GM12878 (cell line): Measurements from ENCODE around the gene CCDC54. TPM values are rescaled to one million over a fixed set of nuclear protein-coding genes. Genes with fewer than 3 reads are reported as not detected.

Source experiments
- ATAC-seq: fragments of 200-7000 bp; cut with Tn5 transposase; 3 replicates; pipeline ENCODE4 v1.9.1; 2020; ENCODE audit warnings: mild to moderate bottlenecking, moderate library complexity
- BruUV-seq: library from RNA; stranded (reverse); fragments of 400-500 nt; replicated peaks from 2 replicates; lab custom pipeline; 2021; lab: Mats Ljungman, UMichigan
- CTCF ChIA-PET: fragments of 300-600 bp; sonication (Branson Sonifier 250); formaldehyde crosslinking; extraction: SDS; loops from one replicate; lab custom pipeline; 2021; ENCODE audit warnings: inconsistent platforms; lab: Yijun Ruan, JAX
- POLR2A ChIA-PET: fragments of 350-600 bp; formaldehyde crosslinking; extraction: SDS; loops from one replicate; lab custom pipeline; 2021; ENCODE audit warnings: inconsistent platforms; lab: Charles Lee
- RAD21 ChIA-PET: fragments of 300-600 bp; sonication (Branson Sonifier 250); formaldehyde crosslinking; loops from one replicate; lab custom pipeline; 2023; ENCODE audit warnings: antibody characterized with exemption; ENCODE audit not compliant: unreplicated experiment; lab: Charles Lee
- SMC1A ChIA-PET: fragments of 300-600 bp; sonication (Branson Sonifier 250); formaldehyde crosslinking; loops from one replicate; lab custom pipeline; 2023; ENCODE audit not compliant: unreplicated experiment, uncharacterized antibody; lab: Charles Lee
- DNase-seq: peaks from one replicate; pipeline ENCODE4 v3.0.0-alpha.2; 2011; ENCODE audit warnings: low read depth, low spot score
- FAIRE-seq: peaks from 3 replicates; lab custom pipeline; 2011; peaks lifted over from hg19 to GRCh38; lab: Jason Lieb, UNC
- H2AFZ ChIP-seq: 2 replicates; pipeline ENCODE4 v1.6.0; 2011; ENCODE audit warnings: low read depth, low read length, control low read depth; ENCODE audit not compliant: control insufficient read depth
- H3K27ac ChIP-seq: 2 replicates; pipeline ENCODE4 v1.5.1; 2011; ENCODE audit warnings: control low read depth; ENCODE audit not compliant: control insufficient read depth, insufficient read depth
- H3K27me3 ChIP-seq, 2 experiments: replicated peaks in 1 of 2; 2 replicates each; pipeline versions ENCODE4 v1.6.0 to v1.6.1; 2011; ENCODE audit warnings: low read length in 1 of 2; ENCODE audit not compliant: control insufficient read depth in 2 of 2, insufficient read depth in 2 of 2
- H3K36me3 ChIP-seq, 2 experiments: 2 replicates each; pipeline ENCODE4 v1.5.1; 2011; ENCODE audit warnings: low read length in 1 of 2; ENCODE audit not compliant: control insufficient read depth in 2 of 2, insufficient read depth in 2 of 2
- H3K4me1 ChIP-seq: 2 replicates; pipeline ENCODE4 v1.6.1; 2011; ENCODE audit warnings: mild to moderate bottlenecking, low read length, moderate library complexity, mixed read lengths; ENCODE audit not compliant: control insufficient read depth, insufficient read depth
- H3K4me2 ChIP-seq: 2 replicates; pipeline ENCODE4 v1.6.0; 2011; ENCODE audit warnings: control low read depth; ENCODE audit not compliant: control insufficient read depth, insufficient read depth
- H3K4me3 ChIP-seq: fragments of 200-600 bp; sonication (generic); 2 replicates; pipeline ENCODE4 v1.5.1; 2016
- H3K79me2 ChIP-seq: 2 replicates; pipeline ENCODE4 v1.6.0; 2011; ENCODE audit warnings: low read length; ENCODE audit not compliant: control insufficient read depth, insufficient read depth
- H3K9ac ChIP-seq: 2 replicates; pipeline ENCODE4 v1.8.0; 2011; ENCODE audit warnings: low read length, control low read depth, mixed read lengths; ENCODE audit not compliant: control insufficient read depth, insufficient read depth
- H3K9me3 ChIP-seq: replicated peaks from 3 replicates; pipeline ENCODE4 v1.5.1; 2011; ENCODE audit warnings: mild to moderate bottlenecking, low read length; ENCODE audit not compliant: control insufficient read depth, insufficient read depth
- H4K20me1 ChIP-seq: 2 replicates; pipeline ENCODE4 v1.6.0; 2011; ENCODE audit not compliant: control insufficient read depth, insufficient read depth
- ELK1 ChIP-seq: IDR thresholded peaks from 2 replicates; pipeline ENCODE4 v1.6.1; 2012; ENCODE audit warnings: low read depth, low read length, improper control_type of control experiment
- ESRRA ChIP-seq: IDR thresholded peaks from 2 replicates; pipeline ENCODE4 v1.6.1; 2012; ENCODE audit warnings: mild to moderate bottlenecking, low read length, improper control_type of control experiment
- EZH2 ChIP-seq: IDR thresholded peaks from 2 replicates; pipeline ENCODE4 v1.6.1; 2012; ENCODE audit warnings: low read depth, mild to moderate bottlenecking, control low read depth, inconsistent platforms, low read length, borderline replicate concordance; ENCODE audit not compliant: control insufficient read depth
- FOXM1 ChIP-seq: IDR thresholded peaks from 2 replicates; pipeline ENCODE4 v1.6.1; 2012; ENCODE audit warnings: low read depth, mild to moderate bottlenecking, inconsistent platforms, low read length, moderate library complexity
- MEF2A ChIP-seq: IDR thresholded peaks from 2 replicates; pipeline ENCODE4 v1.6.1; 2011; ENCODE audit warnings: low read depth, mild to moderate bottlenecking, low read length, moderate library complexity; ENCODE audit not compliant: insufficient read depth
- NFYA ChIP-seq: IDR thresholded peaks from 2 replicates; pipeline ENCODE4 v1.6.1; 2011; ENCODE audit warnings: low read depth, mild to moderate bottlenecking, low read length, improper control_type of control experiment, borderline replicate concordance
- PML ChIP-seq: IDR thresholded peaks from 2 replicates; pipeline ENCODE4 v1.6.1; 2012; ENCODE audit warnings: low read length, inconsistent platforms
- POLR2AphosphoS5 ChIP-seq: IDR thresholded peaks from 2 replicates; pipeline ENCODE4 v1.6.1; 2011; ENCODE audit warnings: mild to moderate bottlenecking, low read length, inconsistent platforms
- RUNX3 ChIP-seq: IDR thresholded peaks from 2 replicates; pipeline ENCODE4 v1.6.1; 2012; ENCODE audit warnings: low read length, inconsistent platforms
- YY1 ChIP-seq: IDR thresholded peaks from 2 replicates; pipeline ENCODE4 v1.6.1; 2011; ENCODE audit warnings: low read depth, mild to moderate bottlenecking, low read length
- WGBS: methylation state at CpG from one replicate; pipeline ENCODE4 v1.1.6; 2016; ENCODE audit warnings: low lambda C conversion rate; ENCODE audit not compliant: insufficient replicate concordance, insufficient coverage; ENCODE audit errors: missing lambda C conversion rate; 5-methylcytosine and 5-hydroxymethylcytosine counted together
- in situ Hi-C: fragments of 300-500 bp; cut with MboI; formaldehyde crosslinking; loops from 9 replicates; pipeline ENCODE4 v1.14.3; 2018; ENCODE audit warnings: mixed read lengths
- intact Hi-C: fragments of 100-400 bp; cut with micrococcal nuclease; formaldehyde crosslinking; loops from one replicate; pipeline ENCODE4 v1.14.2; 2022; ENCODE audit not compliant: unreplicated experiment
- polyA plus RNA-seq, 11 experiments: library from polyadenylated mRNA; depleted of rRNA in 4 of 11; unstranded in 6 of 11; stranded (reverse) in 5 of 11; fragments of >200 nt; fragmentation: Nextera tagmentation in 4 of 11; fragmentation: Illumina TruSeq in 1 of 11; extraction: Ambion mirVana in 4 of 11; extraction: Trizol in 1 of 11; gene quantifications; 1 replicate in 1 of 11; 2 replicates in 10 of 11; pipeline versions ENCODE4 v1.2.1 to v1.2.3, GENCODE V29; 2011 to 2016; ENCODE audit warnings: inconsistent platforms in 2 of 11, missing spikeins in 2 of 11, low read depth in 1 of 11
- total RNA-seq, 4 experiments: library from RNA; depleted of rRNA in 3 of 4; stranded (reverse); fragments of >200 nt in 3 of 4; fragmentation: Illumina TruSeq in 1 of 4; extraction: Trizol in 1 of 4; gene quantifications; 2 replicates each; pipeline versions ENCODE4 v1.2.1 to v1.2.3, GENCODE V29; 2013 to 2021
- TF ChIP-seq, protein P1 (sequence below): fragments of 450-650 bp; IDR thresholded peaks from 2 replicates; pipeline ENCODE4 v1.6.1; 2016; ENCODE audit warnings: mild to moderate bottlenecking

CCDC54 gene
- total and polyA plus RNA-seq, 10 of the 15 experiments (the other 5 are each of a cell fraction or from before 2014, with no cell fraction given) = not detected

DNA sequence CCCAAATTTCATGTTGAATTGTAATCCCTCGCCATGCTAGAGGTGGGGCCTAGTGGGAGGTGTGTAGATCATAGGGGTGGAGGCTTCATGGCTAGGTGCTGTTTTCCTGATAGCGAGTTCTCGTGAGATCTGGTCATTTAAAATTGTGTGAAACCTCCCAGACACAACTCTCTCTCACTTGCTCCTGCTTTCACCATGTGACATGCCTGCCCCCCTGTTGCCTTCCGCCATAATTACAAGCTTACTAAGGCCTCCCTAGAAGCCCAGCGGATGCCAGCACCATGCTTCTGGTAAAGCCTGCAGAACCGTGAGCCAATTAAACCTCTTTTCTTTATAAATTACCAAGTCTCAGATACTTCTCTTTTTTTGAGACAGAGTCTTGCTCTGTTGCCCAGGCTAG, 36.0 kb downstream of the CCDC54 start:
- no peak overlapping the region for H3K4me2 ChIP-seq
- H4K20me1 ChIP-seq = no peaks in the 10 kb centered on the region
- ChIA-PET CTCF (interaction anchor here (1.7 to 1.9 kb wide), 2 partner anchors 8 to 15 kb away, joined by 7 to 9 read pairs; no protein-coding TSS in a partner anchor), SMC1A (interaction anchor here (1.6 kb wide), 1 partner anchor 129 kb away, joined by 3 read pairs; no protein-coding TSS in a partner anchor), RAD21 (no interaction called here)
- H3K36me3 ChIP-seq = no peaks in the 10 kb centered on the region
- no peak overlapping the region for H3K4me3 ChIP-seq
- no peak overlapping the region for H3K9ac ChIP-seq
- no peaks in the 10 kb centered on the region for H3K79me2 ChIP-seq
- no TSS peak for BruUV-seq
- H3K27ac ChIP-seq = no peak overlapping the region
- no peak for TF ChIP-seq PML
- no peak for TF ChIP-seq RUNX3
- TF ChIP-seq ELK1 = no peak
- no peak for TF ChIP-seq MEF2A
- TF ChIP-seq POLR2AphosphoS5 = no peak
- TF ChIP-seq, protein P1, sequence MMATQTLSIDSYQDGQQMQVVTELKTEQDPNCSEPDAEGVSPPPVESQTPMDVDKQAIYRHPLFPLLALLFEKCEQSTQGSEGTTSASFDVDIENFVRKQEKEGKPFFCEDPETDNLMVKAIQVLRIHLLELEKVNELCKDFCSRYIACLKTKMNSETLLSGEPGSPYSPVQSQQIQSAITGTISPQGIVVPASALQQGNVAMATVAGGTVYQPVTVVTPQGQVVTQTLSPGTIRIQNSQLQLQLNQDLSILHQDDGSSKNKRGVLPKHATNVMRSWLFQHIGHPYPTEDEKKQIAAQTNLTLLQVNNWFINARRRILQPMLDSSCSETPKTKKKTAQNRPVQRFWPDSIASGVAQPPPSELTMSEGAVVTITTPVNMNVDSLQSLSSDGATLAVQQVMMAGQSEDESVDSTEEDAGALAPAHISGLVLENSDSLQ = no peak
- no peak for TF ChIP-seq EZH2
- TF ChIP-seq YY1 = no peak
- TF ChIP-seq NFYA = no peak
- no peak for TF ChIP-seq ESRRA
- TF ChIP-seq FOXM1 = no peak
- TF ChIP-seq, all 136 proteins: peak for 0
- in situ Hi-C loops = no loop called here
- no peaks in the 10 kb centered on the region for H3K4me1 ChIP-seq
- POLR2A ChIA-PET = no interaction called here
- intact Hi-C loops = no loop called here
- 88% methylated on average over 6 of the region's 6 CpGs for WGBS
- ATAC-seq = no peak
- no peak for FAIRE-seq
- 0 out of 4 replicates have a peak, but pooled peaks cover 0 to 1% of the 10 kb centered on the region in 2 experiments for H3K27me3 ChIP-seq
- H2AFZ ChIP-seq = no peak overlapping the region
- no peaks in the 10 kb centered on the region; the same call in 2 of the 3 replicates for H3K9me3 ChIP-seq
- DNase-seq = no peak
